Erythroblast (primary cell): ENCODE data around the gene SATL1.

ENCODE experiments used
- GATA1 ChIP-seq: IDR thresholded peaks from 2 replicates; pipeline ENCODE4 v1.6.1; 2011; ENCODE audit warnings: low read depth, mild to moderate bottlenecking, control low read depth, low read length, moderate library complexity
- POLR2A ChIP-seq: IDR thresholded peaks from 2 replicates; pipeline ENCODE4 v1.6.1; 2011; ENCODE audit warnings: mild to moderate bottlenecking, low read length

DNA sequence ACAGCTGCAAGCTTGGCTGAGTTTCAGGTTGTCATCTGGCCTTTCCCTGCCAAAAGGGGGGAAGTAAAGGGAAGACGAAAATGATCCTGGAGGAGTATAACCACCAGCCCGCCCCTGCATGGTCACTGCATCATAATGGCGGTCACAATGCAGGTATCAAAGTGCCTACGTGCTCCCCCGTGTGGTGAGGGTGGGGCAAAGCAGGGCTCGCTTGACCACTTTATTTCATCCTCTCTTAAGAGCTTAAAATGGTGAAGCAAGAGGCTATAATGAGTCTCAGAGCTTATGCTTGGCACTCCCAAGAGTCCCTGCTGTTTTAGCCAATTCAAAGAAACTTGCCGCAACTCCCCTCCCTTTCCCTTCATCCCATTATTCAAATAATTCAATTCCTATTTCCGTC is 134.3 kb downstream of the SATL1 start:
- TF ChIP-seq POLR2A (no peak), GATA1 (no peak)
